ENCODE data around the gene FUS.
A peak's percentile ranks its signal among the peaks of the same experiment; 100 is the strongest.

Gene FUS

GRCh38 chr16:31202414-31203375, 22.8 kb downstream of the FUS start, which contains the start of gene PYCARD:
PYCARD (minus strand) TSS chr16:31202760; CDS start chr16:31202690, 70 bp downstream.
- no peak for DNase-seq (ENCODE audit: low spot score)

- DNase-seq (ENCODE audit: low spot score): no peak
Measured at GRCh38 chr16:31204871-31205666, 25.1 kb downstream of the FUS start.

- no peak for DNase-seq (ENCODE audit: low spot score)
Measured at GRCh38 chr16:31206776-31207175, 26.8 kb downstream of the FUS start.

- no peak for DNase-seq (ENCODE audit: low spot score)
Measured at GRCh38 chr16:31213342-31213741, 33.4 kb downstream of the FUS start.

GRCh38 chr16:31213877-31214707, 34.2 kb downstream of the FUS start, which contains the start of gene TRIM72:
TRIM72 (plus strand) TSS chr16:31214119; CDS start chr16:31214739, 620 bp downstream.
- no peak for DNase-seq (ENCODE audit: low spot score)

- DNase-seq (ENCODE audit: low spot score): no peak
Measured at GRCh38 chr16:31214708-31215286, 34.9 kb downstream of the FUS start.

GRCh38 chr16:31215287-31216162, 35.6 kb downstream of the FUS start:
- DNase-seq (ENCODE audit: low spot score): peak; percentile 96

GRCh38 chr16:31216422-31217135, 36.6 kb downstream of the FUS start, which contains the start of gene PYDC1:
PYDC1 (minus strand) TSS chr16:31217135; CDS start chr16:31217028, 107 bp downstream.
- DNase-seq (ENCODE audit: low spot score): no peak

GRCh38 chr16:31217136-31217530, 37.2 kb downstream of the FUS start:
- no peak for DNase-seq (ENCODE audit: low spot score)

GRCh38 chr16:31219154-31219741, 39.3 kb downstream of the FUS start:
- no peak for DNase-seq (ENCODE audit: low spot score)

GRCh38 chr16:31221357-31222160, 41.6 kb downstream of the FUS start:
- DNase-seq (ENCODE audit: low spot score): no peak

- DNase-seq (ENCODE audit: low spot score): no peak
Measured at GRCh38 chr16:31223044-31223443, 43.1 kb downstream of the FUS start.

GRCh38 chr16:31224092-31224955, 44.4 kb downstream of the FUS start:
- no peak for DNase-seq (ENCODE audit: low spot score)

- DNase-seq (ENCODE audit: low spot score): no peak
Measured at GRCh38 chr16:31225193-31225592, 45.3 kb downstream of the FUS start.

- no peak for DNase-seq (ENCODE audit: low spot score)
Measured at GRCh38 chr16:31228206-31228605, 48.3 kb downstream of the FUS start.

- no peak for DNase-seq (ENCODE audit: low spot score)
Measured at GRCh38 chr16:31229501-31229900, 49.6 kb downstream of the FUS start.

GRCh38 chr16:31238041-31238440, 58.1 kb downstream of the FUS start:
- no peak for DNase-seq (ENCODE audit: low spot score)

All from HuH-7.5 (cell line).